CD14-positive monocyte (primary cell): Measurements from ENCODE around the gene CCL28. TPM values are rescaled to one million over a fixed set of nuclear protein-coding genes. Genes with fewer than 3 reads are reported as not detected.

Experiments used
- DNase-seq, 3 donors: peaks; one replicate each; pipeline ENCODE4 v3.0.0-alpha.2; 2011 to 2022
- H2AFZ ChIP-seq: 2 replicates; pipeline ENCODE4 v1.6.0; 2012; ENCODE audit warnings: mild to moderate bottlenecking, low read depth, low read length, inconsistent platforms; ENCODE audit not compliant: insufficient read depth, poor library complexity, severe bottlenecking
- H3K27ac ChIP-seq, 2 donors: 1 replicate in 1 of 2; 2 replicates in 1 of 2; pipeline ENCODE4 v1.5.1; 2012 to 2013; ENCODE audit warnings: low read length in 2 of 2, control low read depth in 1 of 2, inconsistent platforms in 1 of 2, low read depth in 1 of 2, mild to moderate bottlenecking in 1 of 2
- H3K27me3 ChIP-seq, 2 donors: one replicate each; pipeline versions ENCODE4 v1.6.0 to v1.6.1; 2011 to 2013; ENCODE audit warnings: low read length in 2 of 2; ENCODE audit not compliant: control insufficient read depth in 2 of 2, insufficient read depth in 2 of 2
- H3K36me3 ChIP-seq, 2 donors: replicated peaks in 1 of 2; 1 replicate in 1 of 2; 2 replicates in 1 of 2; pipeline versions ENCODE4 v1.5.1 to v1.6.1; 2012 to 2013; ENCODE audit warnings: low read length in 2 of 2, control low read depth in 1 of 2, inconsistent platforms in 1 of 2, mild to moderate bottlenecking in 1 of 2; ENCODE audit not compliant: insufficient read depth in 2 of 2, control insufficient read depth in 1 of 2
- H3K4me1 ChIP-seq, 2 donors: 1 replicate in 1 of 2; 2 replicates in 1 of 2; pipeline versions ENCODE4 v1.5.1 to v1.6.1; 2012 to 2013; ENCODE audit warnings: low read length in 2 of 2, control low read depth in 1 of 2, inconsistent platforms in 1 of 2, mild to moderate bottlenecking in 1 of 2, moderate library complexity in 1 of 2; ENCODE audit not compliant: insufficient read depth in 2 of 2, control insufficient read depth in 1 of 2
- H3K4me2 ChIP-seq: replicated peaks from 2 replicates; pipeline ENCODE3; 2012; ENCODE audit warnings: low read length, moderate library complexity, mild to moderate bottlenecking; ENCODE audit not compliant: poor library complexity, severe bottlenecking; ENCODE audit errors: extremely low read depth
- H3K4me3 ChIP-seq, 3 experiments: fragments of 200-600 bp in 1 of 3; sonication (generic) in 1 of 3; replicated peaks in 1 of 3; 1 replicate in 2 of 3; 2 replicates in 1 of 3; pipeline ENCODE4 v1.5.1; 2011 to 2013; ENCODE audit warnings: low read length in 3 of 3, mild to moderate bottlenecking in 3 of 3, control low read depth in 2 of 3, low read depth in 2 of 3, inconsistent platforms in 1 of 3, moderate library complexity in 1 of 3
- H3K79me2 ChIP-seq: 2 replicates; pipeline ENCODE4 v1.6.0; 2012; ENCODE audit warnings: mild to moderate bottlenecking, control low read depth, inconsistent platforms, low read length, moderate library complexity; ENCODE audit not compliant: insufficient read depth
- H3K9ac ChIP-seq: 2 replicates; pipeline ENCODE4 v1.6.0; 2017; ENCODE audit warnings: low read length, mild to moderate bottlenecking; ENCODE audit not compliant: insufficient read depth, poor library complexity, severe bottlenecking
- H3K9me3 ChIP-seq, 2 donors: replicated peaks in 1 of 2; 1 replicate in 1 of 2; 2 replicates in 1 of 2; pipeline versions ENCODE4 v1.5.1 to v1.6.1; 2012 to 2013; ENCODE audit warnings: low read length in 2 of 2, control low read depth in 1 of 2; ENCODE audit not compliant: control insufficient read depth in 1 of 2, insufficient read depth in 1 of 2
- H4K20me1 ChIP-seq: 2 replicates; pipeline ENCODE4 v1.6.0; 2012; ENCODE audit warnings: mild to moderate bottlenecking, low read length, control low read depth, moderate library complexity; ENCODE audit not compliant: insufficient read depth
- H3K27ac Mint-ChIP-seq, 7 donors: one replicate each; pipeline ENCODE4 v1.8.0; 2020; ENCODE audit warnings: mild to moderate bottlenecking in 7 of 7, mixed read lengths in 7 of 7, moderate library complexity in 6 of 7, inconsistent platforms in 2 of 7
- H3K27me3 Mint-ChIP-seq, 3 donors: one replicate each; pipeline ENCODE4 v1.8.0; 2021 to 2022; ENCODE audit warnings: low read depth in 3 of 3, mild to moderate bottlenecking in 3 of 3, mixed read lengths in 3 of 3, moderate library complexity in 3 of 3, inconsistent platforms in 1 of 3
- H3K36me3 Mint-ChIP-seq, 2 donors: one replicate each; pipeline ENCODE4 v1.8.0; 2020; ENCODE audit warnings: mixed read lengths in 2 of 2, inconsistent platforms in 1 of 2, mild to moderate bottlenecking in 1 of 2
- H3K4me1 Mint-ChIP-seq: one replicate; pipeline ENCODE4 v1.8.0; 2020; ENCODE audit warnings: mild to moderate bottlenecking, mixed read lengths
- H3K4me3 Mint-ChIP-seq, 2 donors: one replicate each; pipeline ENCODE4 v1.8.0; 2020; ENCODE audit warnings: mild to moderate bottlenecking in 2 of 2, mixed read lengths in 2 of 2, moderate library complexity in 1 of 2
- H3K9me3 Mint-ChIP-seq, 7 donors: one replicate each; pipeline ENCODE4 v1.8.0; 2020 to 2022; ENCODE audit warnings: mixed read lengths in 7 of 7, mild to moderate bottlenecking in 6 of 7, moderate library complexity in 6 of 7, inconsistent platforms in 2 of 7
- WGBS: methylation state at CpG from one replicate; pipeline ENCODE4 v1.1.5; 2013; ENCODE audit warnings: missing lambda C conversion rate; ENCODE audit not compliant: insufficient coverage; 5-methylcytosine and 5-hydroxymethylcytosine counted together
- intact Hi-C, 2 donors: fragments of 100-400 bp; cut with micrococcal nuclease; formaldehyde crosslinking; loops; one replicate each; pipeline versions ENCODE4 v1.15.0 to v1.15.1; 2023
- polyA plus RNA-seq, 3 donors: library from polyadenylated mRNA; depleted of rRNA in 1 of 3; unstranded in 2 of 3; stranded (reverse) in 1 of 3; fragments of 300-500 nt in 2 of 3; fragments of >200 nt in 1 of 3; fragmentation: Illumina TruSeq in 2 of 3; gene quantifications; 1 replicate in 2 of 3; 2 replicates in 1 of 3; pipeline ENCODE4 v1.2.3, GENCODE V29; 2012 to 2021
- TF ChIP-seq, protein P1 (sequence below): fragments of 200-600 bp; IDR thresholded peaks from one replicate; pipeline ENCODE4 v1.8.0; 2022; ENCODE audit warnings: antibody characterized with exemption, mild to moderate bottlenecking

CCL28 gene
- polyA plus RNA-seq, 3 donors, result 0.10 to 0.51 (median 0.32) TPM

GRCh38 chr5:43416803-43417394, 4.7 kb upstream of the CCL28 start:
- no peak overlapping the region for H3K27ac ChIP-seq
- no peaks in the 10 kb centered on the region for H4K20me1 ChIP-seq
- H3K4me2 ChIP-seq, result no peak overlapping the region
- Mint-ChIP-seq H3K4me3 (no peak overlapping the region), H3K4me1 (no peaks in the 10 kb centered on the region), H3K9me3 (peaks cover 0 to 3% (median 0%) of the 10 kb centered on the region in 7 donors), H3K27ac (no peak overlapping the region), H3K27me3 (peaks cover 0 to 3% (median 0%) of the 10 kb centered on the region in 3 donors), H3K36me3 (no peaks in the 10 kb centered on the region)
- no peaks in the 10 kb centered on the region for H3K79me2 ChIP-seq
- TF ChIP-seq, protein P1, sequence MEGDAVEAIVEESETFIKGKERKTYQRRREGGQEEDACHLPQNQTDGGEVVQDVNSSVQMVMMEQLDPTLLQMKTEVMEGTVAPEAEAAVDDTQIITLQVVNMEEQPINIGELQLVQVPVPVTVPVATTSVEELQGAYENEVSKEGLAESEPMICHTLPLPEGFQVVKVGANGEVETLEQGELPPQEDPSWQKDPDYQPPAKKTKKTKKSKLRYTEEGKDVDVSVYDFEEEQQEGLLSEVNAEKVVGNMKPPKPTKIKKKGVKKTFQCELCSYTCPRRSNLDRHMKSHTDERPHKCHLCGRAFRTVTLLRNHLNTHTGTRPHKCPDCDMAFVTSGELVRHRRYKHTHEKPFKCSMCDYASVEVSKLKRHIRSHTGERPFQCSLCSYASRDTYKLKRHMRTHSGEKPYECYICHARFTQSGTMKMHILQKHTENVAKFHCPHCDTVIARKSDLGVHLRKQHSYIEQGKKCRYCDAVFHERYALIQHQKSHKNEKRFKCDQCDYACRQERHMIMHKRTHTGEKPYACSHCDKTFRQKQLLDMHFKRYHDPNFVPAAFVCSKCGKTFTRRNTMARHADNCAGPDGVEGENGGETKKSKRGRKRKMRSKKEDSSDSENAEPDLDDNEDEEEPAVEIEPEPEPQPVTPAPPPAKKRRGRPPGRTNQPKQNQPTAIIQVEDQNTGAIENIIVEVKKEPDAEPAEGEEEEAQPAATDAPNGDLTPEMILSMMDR, result no peak
- intact Hi-C loops, result no loop called here
- H3K9ac ChIP-seq, result no peak overlapping the region
- no peaks in the 10 kb centered on the region for H3K4me1 ChIP-seq
- H3K4me3 ChIP-seq, result no peak overlapping the region
- no peaks in the 10 kb centered on the region for H3K27me3 ChIP-seq
- no peak overlapping the region for H2AFZ ChIP-seq
- H3K36me3 ChIP-seq, result no peaks in the 10 kb centered on the region
- 57% methylated on average over 2 of the region's 3 CpGs for WGBS
- H3K9me3 ChIP-seq, result no peaks in the 10 kb centered on the region
- no peak for DNase-seq

DNA sequence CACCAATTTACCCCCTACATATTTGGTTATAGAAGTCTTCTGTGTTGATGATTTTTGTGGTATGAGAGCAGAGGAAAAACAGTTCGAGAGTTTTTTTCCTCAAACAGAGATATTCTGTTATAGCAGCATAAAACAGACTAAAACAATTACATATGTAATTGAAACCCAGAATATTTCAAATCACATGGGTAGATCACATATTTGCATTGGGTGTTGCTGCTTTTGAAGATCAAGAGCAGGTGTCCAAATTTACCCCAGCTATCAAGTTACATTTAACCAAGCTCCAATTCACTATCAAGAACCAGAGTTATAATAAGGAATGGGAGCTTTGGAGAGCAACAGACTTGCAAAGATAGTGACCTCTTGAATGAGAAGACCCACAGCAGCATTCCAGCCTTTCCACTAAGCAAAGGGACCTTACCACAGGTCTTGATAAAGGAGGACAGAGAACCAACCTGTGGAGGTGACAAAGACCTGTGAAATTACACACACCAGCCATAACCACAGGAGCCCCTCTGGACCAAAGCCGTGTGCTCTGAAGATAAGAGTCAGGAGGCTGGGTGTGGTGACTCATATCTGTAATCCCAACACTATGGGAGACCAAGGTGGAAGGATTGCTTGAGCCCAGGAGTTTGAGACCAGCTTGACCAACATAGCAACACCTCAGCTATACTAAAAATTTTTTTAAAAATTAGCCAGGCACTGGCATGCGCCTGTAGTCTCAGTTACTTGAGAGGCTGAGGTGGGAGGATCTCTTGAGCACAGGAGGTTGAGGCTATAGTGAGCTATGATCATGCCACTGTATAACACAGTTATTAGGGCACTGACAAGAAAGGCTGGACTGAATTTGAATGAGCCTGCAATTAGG, 4.0 kb upstream of the CCL28 start:
- no CpG with 5 or more reads among the region's 3 CpGs for WGBS
- no peak overlapping the region for H3K4me3 Mint-ChIP-seq
- Histone ChIP-seq H3K4me1 (no peaks in the 10 kb centered on the region), H4K20me1 (no peaks in the 10 kb centered on the region), H3K27me3 (no peaks in the 10 kb centered on the region), H3K79me2 (no peaks in the 10 kb centered on the region), H3K9me3 (no peaks in the 10 kb centered on the region), H3K4me2 (no peak overlapping the region), H3K9ac (no peak overlapping the region), H3K27ac (no peak overlapping the region), H3K36me3 (no peaks in the 10 kb centered on the region), H2AFZ (no peak overlapping the region), H3K4me3 (no peak overlapping the region)
- peaks cover 0 to 3% (median 0%) of the 10 kb centered on the region in 7 donors for H3K9me3 Mint-ChIP-seq
- no peaks in the 10 kb centered on the region for H3K4me1 Mint-ChIP-seq
- peaks cover 0 to 3% (median 0%) of the 10 kb centered on the region in 3 donors for H3K27me3 Mint-ChIP-seq
- intact Hi-C loops, result no loop called here
- H3K27ac Mint-ChIP-seq, result no peak overlapping the region
- TF ChIP-seq, protein P1, result no peak
- no peak for DNase-seq
- H3K36me3 Mint-ChIP-seq, result no peaks in the 10 kb centered on the region
